Gastrocnemius medialis (tissue), 4 donors: ENCODE data around the gene FAHD2A.

Experiments used
- CTCF ChIP-seq, 5 experiments: fragments of 450-650 bp in 3 of 5; fragments of 200-600 bp in 2 of 5; sonication (generic) in 2 of 5; IDR thresholded peaks in 4 of 5; conservative IDR thresholded peaks in 1 of 5; 1 replicate in 4 of 5; 2 replicates in 1 of 5; pipeline ENCODE4 v1.5.1; 2016 to 2019; ENCODE audit warnings: antibody characterized with exemption in 5 of 5, mild to moderate bottlenecking in 3 of 5, moderate library complexity in 3 of 5
- POLR2A ChIP-seq, 2 donors: fragments of 450-650 bp; IDR thresholded peaks; one replicate each; pipeline ENCODE4 v1.6.1; 2017; ENCODE audit warnings: antibody characterized with exemption in 2 of 2, mild to moderate bottlenecking in 2 of 2, moderate library complexity in 2 of 2

DNA sequence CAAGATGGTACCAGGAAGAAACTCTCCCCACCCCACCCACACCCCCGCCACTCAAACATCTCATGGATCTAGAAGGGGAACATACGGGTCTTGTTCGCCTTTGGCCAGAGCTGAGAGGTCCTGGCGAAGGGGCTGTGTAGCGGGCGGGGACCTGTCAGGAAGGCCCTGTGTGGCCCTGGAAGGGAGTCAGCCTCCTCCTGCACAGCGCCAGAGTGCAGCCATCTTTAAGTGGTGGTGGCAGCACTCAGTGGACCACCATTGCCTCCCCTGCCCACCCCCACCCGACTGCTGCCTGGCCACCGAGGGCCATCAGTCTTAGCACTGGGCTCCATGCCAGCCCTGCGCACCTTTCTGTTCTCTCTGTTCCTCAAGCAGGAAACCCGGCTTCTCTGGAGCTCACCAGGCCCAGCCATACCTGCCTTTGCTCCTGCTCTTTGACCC lies 11.6 kb upstream of the FAHD2A start:
- TF ChIP-seq POLR2A (IDR thresholded peaks at IDR 0.05) (no peak), CTCF (IDR thresholded peaks at IDR 0.05 in 4 of 5, conservative IDR thresholded peaks at IDR 0.05 in 1 of 5) (no peak)
